ENCODE results near the gene TIPIN. TPM values are rescaled to one million over a fixed set of nuclear protein-coding genes. Genes with fewer than 3 reads are reported as not detected.
"Not testable (repeated sequence)": the region's sequence is repeated elsewhere in the genome, so short reads cannot be mapped to it uniquely, and the experiment has no call there.

The TIPIN gene
- polyA plus RNA-seq, 3 donors = 1.4 to 4.0 (median 3.7) TPM

GRCh38 chr15:66394915-66395314 lies 38.4 kb upstream of the TIPIN start:
- Mint-ChIP-seq H3K36me3 (peaks cover 39 to 55% of the 10 kb centered on the region in 2 donors), H3K4me1 (peaks cover 65% of the 10 kb centered on the region), H3K27ac (no peak overlapping the region), H3K9me3 (no peaks in the 10 kb centered on the region), H3K27me3 (ENCODE audit: low read depth in 3 of 3) (no peaks in the 10 kb centered on the region), H3K4me3 (no peak overlapping the region)
- Histone ChIP-seq H3K9me3 (replicated peaks in 1 of 2; ENCODE audit: control insufficient read depth in 1 of 2, insufficient read depth in 1 of 2, low read length in 2 of 2) (no peaks in the 10 kb centered on the region), H3K36me3 (replicated peaks in 1 of 2; ENCODE audit: control insufficient read depth in 1 of 2, insufficient read depth in 2 of 2, low read length in 2 of 2) (peaks cover 6 to 29% of the 10 kb centered on the region in 2 donors), H4K20me1 (ENCODE audit: insufficient read depth, low read length) (peaks cover 95% of the 10 kb centered on the region), H2AFZ (ENCODE audit: insufficient read depth, low read depth, low read length, poor library complexity, severe bottlenecking) (no peak overlapping the region), H3K9ac (ENCODE audit: insufficient read depth, low read length, poor library complexity, severe bottlenecking) (no peak overlapping the region), H3K27me3 (ENCODE audit: control insufficient read depth in 2 of 2, insufficient read depth in 2 of 2, low read length in 2 of 2) (no peaks in the 10 kb centered on the region), H3K27ac (ENCODE audit: low read depth in 1 of 2, low read length in 2 of 2) (no peak overlapping the region), H3K4me1 (ENCODE audit: control insufficient read depth in 1 of 2, insufficient read depth in 2 of 2, low read length in 2 of 2) (peaks cover 39 to 41% of the 10 kb centered on the region in 2 donors), H3K4me3 (replicated peaks in 1 of 3; ENCODE audit: low read depth in 2 of 3, low read length in 3 of 3) (no peak overlapping the region), H3K4me2 (replicated peaks; ENCODE audit: extremely low read depth, low read length, poor library complexity, severe bottlenecking) (no peak overlapping the region), H3K79me2 (ENCODE audit: insufficient read depth, low read length) (peaks cover 100% of the 10 kb centered on the region)
- WGBS (ENCODE audit: insufficient coverage) = no CpG with 5 or more reads among the region's 1 CpG
- TF ChIP-seq, protein P1, sequence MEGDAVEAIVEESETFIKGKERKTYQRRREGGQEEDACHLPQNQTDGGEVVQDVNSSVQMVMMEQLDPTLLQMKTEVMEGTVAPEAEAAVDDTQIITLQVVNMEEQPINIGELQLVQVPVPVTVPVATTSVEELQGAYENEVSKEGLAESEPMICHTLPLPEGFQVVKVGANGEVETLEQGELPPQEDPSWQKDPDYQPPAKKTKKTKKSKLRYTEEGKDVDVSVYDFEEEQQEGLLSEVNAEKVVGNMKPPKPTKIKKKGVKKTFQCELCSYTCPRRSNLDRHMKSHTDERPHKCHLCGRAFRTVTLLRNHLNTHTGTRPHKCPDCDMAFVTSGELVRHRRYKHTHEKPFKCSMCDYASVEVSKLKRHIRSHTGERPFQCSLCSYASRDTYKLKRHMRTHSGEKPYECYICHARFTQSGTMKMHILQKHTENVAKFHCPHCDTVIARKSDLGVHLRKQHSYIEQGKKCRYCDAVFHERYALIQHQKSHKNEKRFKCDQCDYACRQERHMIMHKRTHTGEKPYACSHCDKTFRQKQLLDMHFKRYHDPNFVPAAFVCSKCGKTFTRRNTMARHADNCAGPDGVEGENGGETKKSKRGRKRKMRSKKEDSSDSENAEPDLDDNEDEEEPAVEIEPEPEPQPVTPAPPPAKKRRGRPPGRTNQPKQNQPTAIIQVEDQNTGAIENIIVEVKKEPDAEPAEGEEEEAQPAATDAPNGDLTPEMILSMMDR (IDR thresholded peaks at IDR 0.05) = no peak
- DNase-seq = no peak
- intact Hi-C loops (cut with micrococcal nuclease) = no loop called here

DNA sequence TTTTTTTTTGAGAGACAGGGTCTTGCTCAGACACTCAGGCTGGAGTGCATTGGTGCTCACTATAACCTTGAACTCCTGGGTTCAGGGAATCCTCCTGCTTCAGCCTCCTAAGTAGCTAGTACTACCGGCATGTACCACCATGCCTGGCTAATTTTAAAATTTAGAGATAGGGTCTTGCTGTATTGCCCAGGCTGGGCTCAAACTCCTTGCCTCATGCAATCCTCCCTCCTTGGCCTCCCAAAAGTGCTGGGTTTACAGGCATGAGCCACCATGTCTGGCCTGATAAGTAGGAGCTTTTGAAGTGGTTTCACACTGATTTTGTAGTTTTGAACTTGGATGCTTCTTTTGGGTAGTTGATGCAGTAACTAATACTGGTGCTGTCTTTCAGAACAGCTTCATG lies 38.0 kb upstream of the TIPIN start:
- peaks cover 44 to 45% of the 10 kb centered on the region in 2 donors for H3K4me1 ChIP-seq (ENCODE audit: control insufficient read depth in 1 of 2, insufficient read depth in 2 of 2, low read length in 2 of 2)
- peaks cover 95% of the 10 kb centered on the region for H4K20me1 ChIP-seq (ENCODE audit: insufficient read depth, low read length)
- TF ChIP-seq, protein P1 (IDR thresholded peaks at IDR 0.05) = no peak
- no peak for DNase-seq
- H3K27ac ChIP-seq (ENCODE audit: low read depth in 1 of 2, low read length in 2 of 2) = no peak overlapping the region
- no peak overlapping the region for H3K9ac ChIP-seq (ENCODE audit: insufficient read depth, low read length, poor library complexity, severe bottlenecking)
- peaks cover 66% of the 10 kb centered on the region for H3K4me1 Mint-ChIP-seq
- no peaks in the 10 kb centered on the region for H3K27me3 Mint-ChIP-seq (ENCODE audit: low read depth in 3 of 3)
- intact Hi-C loops (cut with micrococcal nuclease) = no loop called here
- H2AFZ ChIP-seq (ENCODE audit: insufficient read depth, low read depth, low read length, poor library complexity, severe bottlenecking) = no peak overlapping the region
- WGBS (ENCODE audit: insufficient coverage) = no CpG with 5 or more reads among the region's 1 CpG
- peaks cover 39 to 56% of the 10 kb centered on the region in 2 donors for H3K36me3 Mint-ChIP-seq
- H3K36me3 ChIP-seq (replicated peaks in 1 of 2; ENCODE audit: control insufficient read depth in 1 of 2, insufficient read depth in 2 of 2, low read length in 2 of 2) = peaks cover 6 to 27% of the 10 kb centered on the region in 2 donors
- no peaks in the 10 kb centered on the region for H3K27me3 ChIP-seq (ENCODE audit: control insufficient read depth in 2 of 2, insufficient read depth in 2 of 2, low read length in 2 of 2)
- no peak overlapping the region for H3K4me2 ChIP-seq (replicated peaks; ENCODE audit: extremely low read depth, low read length, poor library complexity, severe bottlenecking)
- no peaks in the 10 kb centered on the region for H3K9me3 ChIP-seq (replicated peaks in 1 of 2; ENCODE audit: control insufficient read depth in 1 of 2, insufficient read depth in 1 of 2, low read length in 2 of 2)
- H3K4me3 ChIP-seq (replicated peaks in 1 of 3; ENCODE audit: low read depth in 2 of 3, low read length in 3 of 3) = no peak overlapping the region
- H3K27ac Mint-ChIP-seq = peak overlapping the region in 3 of 7 donors; percentile 6 to 57 (median 47)
- peaks cover 100% of the 10 kb centered on the region for H3K79me2 ChIP-seq (ENCODE audit: insufficient read depth, low read length)
- no peak overlapping the region for H3K4me3 Mint-ChIP-seq
- H3K9me3 Mint-ChIP-seq = no peaks in the 10 kb centered on the region

DNA sequence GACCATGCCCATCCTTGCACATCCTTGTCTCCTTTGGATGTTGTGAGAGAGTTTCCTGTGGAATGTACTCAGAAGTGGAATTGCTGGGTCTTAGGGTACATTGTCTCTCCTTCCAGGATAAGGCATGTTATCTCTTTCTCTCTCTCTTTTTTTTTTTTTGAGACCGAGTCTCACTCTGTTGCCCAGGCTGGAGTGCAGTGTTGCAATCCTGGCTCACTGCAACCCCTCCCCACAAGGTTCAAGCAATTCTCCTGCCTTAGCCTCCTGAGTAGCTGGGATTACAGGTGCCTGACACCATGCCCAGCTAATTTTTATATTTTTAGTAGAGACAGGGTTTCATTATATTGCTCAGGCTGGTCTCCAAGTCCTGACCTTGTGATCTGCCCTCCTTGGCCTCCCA lies 36.6 kb upstream of the TIPIN start:
- Mint-ChIP-seq H3K36me3 (peaks cover 32 to 48% of the 10 kb centered on the region in 2 donors), H3K4me3 (peak overlapping the region in 1 of 2 donors; percentile 26), H3K27ac (peak overlapping the region in 6 of 7 donors; percentile 4 to 81 (median 48)), H3K4me1 (peaks cover 75% of the 10 kb centered on the region)
- no CpG with 5 or more reads among the region's 1 CpG for WGBS (ENCODE audit: insufficient coverage)
- H3K9me3 ChIP-seq (replicated peaks in 1 of 2; ENCODE audit: control insufficient read depth in 1 of 2, insufficient read depth in 1 of 2, low read length in 2 of 2); H2AFZ ChIP-seq (ENCODE audit: insufficient read depth, low read depth, low read length, poor library complexity, severe bottlenecking); H3K27me3 ChIP-seq (ENCODE audit: control insufficient read depth in 2 of 2, insufficient read depth in 2 of 2, low read length in 2 of 2); H3K4me3 ChIP-seq (replicated peaks in 1 of 3; ENCODE audit: low read depth in 2 of 3, low read length in 3 of 3); H3K27me3 Mint-ChIP-seq (ENCODE audit: low read depth in 3 of 3); intact Hi-C loops (cut with micrococcal nuclease); H3K9me3 Mint-ChIP-seq; H3K9ac ChIP-seq (ENCODE audit: insufficient read depth, low read length, poor library complexity, severe bottlenecking); DNase-seq: not testable (repeated sequence)
- Histone ChIP-seq H3K4me1 (ENCODE audit: control insufficient read depth in 1 of 2, insufficient read depth in 2 of 2, low read length in 2 of 2) (peaks cover 58 to 60% of the 10 kb centered on the region in 2 donors), H3K36me3 (replicated peaks in 1 of 2; ENCODE audit: control insufficient read depth in 1 of 2, insufficient read depth in 2 of 2, low read length in 2 of 2) (peaks cover 3 to 18% of the 10 kb centered on the region in 2 donors), H3K79me2 (ENCODE audit: insufficient read depth, low read length) (peaks cover 100% of the 10 kb centered on the region), H3K4me2 (replicated peaks; ENCODE audit: extremely low read depth, low read length, poor library complexity, severe bottlenecking) (peak overlapping the region; percentile 17), H3K27ac (ENCODE audit: low read depth in 1 of 2, low read length in 2 of 2) (peak overlapping the region in 1 of 2 donors; percentile 52), H4K20me1 (ENCODE audit: insufficient read depth, low read length) (peaks cover 95% of the 10 kb centered on the region)

Measured in CD14-positive monocyte (primary cell).